Left lung (tissue), 10 donors: ENCODE data around the gene IGSF11. TPM values are rescaled to one million over a fixed set of nuclear protein-coding genes. Genes with fewer than 3 reads are reported as not detected.

ENCODE experiments used
- ATAC-seq: fragments of 200-7000 bp; cut with Tn5 transposase; one replicate; pipeline ENCODE4 v1.9.1; 2020; ENCODE audit warnings: moderate library complexity
- DNase-seq, 4 donors: peaks; one replicate each; pipeline ENCODE4 v3.0.0-alpha.2; 2013 to 2020
- H3K27ac ChIP-seq, 2 donors: fragments of 200-600 bp; sonication (generic) in 1 of 2; one replicate each; pipeline versions ENCODE4 v1.5.0 to v1.8.0; 2020 to 2021
- H3K27me3 ChIP-seq, 2 donors: fragments of 200-600 bp; sonication (generic) in 1 of 2; one replicate each; pipeline versions ENCODE4 v1.5.0 to v1.8.0; 2020 to 2021
- H3K36me3 ChIP-seq, 2 donors: fragments of 200-600 bp; sonication (generic) in 1 of 2; one replicate each; pipeline versions ENCODE4 v1.5.0 to v1.8.0; 2020 to 2021
- H3K4me1 ChIP-seq, 2 donors: fragments of 200-600 bp; one replicate each; pipeline ENCODE4 v1.8.0; 2021
- H3K4me3 ChIP-seq, 2 donors: fragments of 200-600 bp; sonication (generic) in 1 of 2; one replicate each; pipeline versions ENCODE4 v1.5.0 to v1.8.0; 2020 to 2021; ENCODE audit warnings: mild to moderate bottlenecking in 1 of 2
- H3K9me3 ChIP-seq, 2 donors: fragments of 200-600 bp; sonication (generic) in 1 of 2; one replicate each; pipeline versions ENCODE4 v1.5.0 to v1.8.0; 2020 to 2021
- intact Hi-C, 2 donors: fragments of 100-400 bp; cut with DNase I; formaldehyde crosslinking; loops; one replicate each; pipeline versions ENCODE4 v1.11.2 to v1.14.2; 2022
- polyA plus RNA-seq, 6 donors: library from polyadenylated mRNA; unstranded; fragments of 120-200 nt; gene quantifications; one replicate each; pipeline ENCODE4 v1.2.1, GENCODE V29; 2013; ENCODE audit not compliant: insufficient read length in 6 of 6
- total RNA-seq, 2 donors: library from RNA; stranded (reverse); fragmentation: NEBNext Ultra II Directional; extraction: Animal tissue kit (Norgen Biotek cat#: 25700); gene quantifications; one replicate each; pipeline ENCODE4 v1.2.1, GENCODE V29; 2021
- TF ChIP-seq, protein P1 (sequence below), 2 donors: fragments of 200-600 bp; sonication (generic) in 1 of 2; IDR thresholded peaks; one replicate each; pipeline versions ENCODE4 v1.5.0 to v1.8.0; 2021; ENCODE audit warnings: antibody characterized with exemption in 2 of 2
- donor health status: DM: no; HTN: yes; CAD: no.
- donor health status: DM: no; HTN: no; CAD: no.

Gene IGSF11
- total and polyA plus RNA-seq, 8 donors: 0.06 to 1.3 (median 0.60) TPM

DNA sequence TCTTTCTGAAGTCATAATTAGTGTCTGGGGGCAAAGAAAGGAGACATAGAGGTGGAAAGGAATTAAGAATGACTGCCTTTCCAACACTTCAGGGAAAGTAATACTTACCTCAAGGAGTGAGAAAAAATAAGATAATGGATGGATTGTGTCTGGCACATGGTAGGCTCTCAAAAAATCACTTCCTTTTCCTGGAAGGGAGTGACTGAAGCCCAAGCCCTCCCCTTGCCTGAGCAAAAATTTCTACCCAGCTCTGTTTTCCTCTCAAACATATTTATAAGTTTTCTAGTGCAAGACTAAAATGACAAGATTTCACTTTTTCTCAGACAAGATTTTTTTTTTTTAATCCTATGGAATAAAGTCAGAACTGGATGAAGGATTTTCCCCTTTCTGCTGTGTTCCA, 145.0 kb downstream of the IGSF11 start:
- ATAC-seq: no peak
- no peak overlapping the region for H3K27ac ChIP-seq
- peaks cover 0 to 19% of the 10 kb centered on the region in 2 donors for H3K27me3 ChIP-seq
- no peak overlapping the region for H3K4me3 ChIP-seq
- TF ChIP-seq, protein P1, sequence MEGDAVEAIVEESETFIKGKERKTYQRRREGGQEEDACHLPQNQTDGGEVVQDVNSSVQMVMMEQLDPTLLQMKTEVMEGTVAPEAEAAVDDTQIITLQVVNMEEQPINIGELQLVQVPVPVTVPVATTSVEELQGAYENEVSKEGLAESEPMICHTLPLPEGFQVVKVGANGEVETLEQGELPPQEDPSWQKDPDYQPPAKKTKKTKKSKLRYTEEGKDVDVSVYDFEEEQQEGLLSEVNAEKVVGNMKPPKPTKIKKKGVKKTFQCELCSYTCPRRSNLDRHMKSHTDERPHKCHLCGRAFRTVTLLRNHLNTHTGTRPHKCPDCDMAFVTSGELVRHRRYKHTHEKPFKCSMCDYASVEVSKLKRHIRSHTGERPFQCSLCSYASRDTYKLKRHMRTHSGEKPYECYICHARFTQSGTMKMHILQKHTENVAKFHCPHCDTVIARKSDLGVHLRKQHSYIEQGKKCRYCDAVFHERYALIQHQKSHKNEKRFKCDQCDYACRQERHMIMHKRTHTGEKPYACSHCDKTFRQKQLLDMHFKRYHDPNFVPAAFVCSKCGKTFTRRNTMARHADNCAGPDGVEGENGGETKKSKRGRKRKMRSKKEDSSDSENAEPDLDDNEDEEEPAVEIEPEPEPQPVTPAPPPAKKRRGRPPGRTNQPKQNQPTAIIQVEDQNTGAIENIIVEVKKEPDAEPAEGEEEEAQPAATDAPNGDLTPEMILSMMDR (IDR thresholded peaks at IDR 0.05): no peak
- intact Hi-C loops: loop anchor here in 1 of 2 donors (10.0 kb wide), 2 partner anchors 145 to 805 kb away; partner anchors contain the start of gene IGSF11
- H3K36me3 ChIP-seq: no peaks in the 10 kb centered on the region
- H3K9me3 ChIP-seq: no peaks in the 10 kb centered on the region
- DNase-seq: no peak
- H3K4me1 ChIP-seq: no peaks in the 10 kb centered on the region

DNA sequence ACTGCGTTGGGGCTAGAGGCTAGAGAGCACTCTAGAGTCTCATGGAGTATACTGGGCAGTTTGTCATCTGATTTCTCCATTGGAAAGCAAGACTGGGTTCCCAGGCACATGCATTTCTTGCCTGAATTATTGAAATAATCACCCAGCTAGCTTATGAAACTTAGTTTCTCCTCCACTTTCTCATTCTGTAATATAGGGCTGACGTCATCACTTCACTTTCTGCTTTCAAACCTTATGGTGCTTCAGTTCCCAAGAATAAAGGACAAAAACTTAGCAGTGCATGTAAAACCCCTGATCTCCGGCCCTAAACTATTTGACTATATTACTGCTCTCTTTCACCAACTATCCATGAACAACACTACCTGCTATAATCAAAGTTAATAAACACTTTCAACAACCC, 147.9 kb downstream of the IGSF11 start:
- intact Hi-C loops: loop anchor here in 1 of 2 donors (10.0 kb wide), 2 partner anchors 148 to 808 kb away; partner anchors contain the start of gene IGSF11
- no peaks in the 10 kb centered on the region for H3K36me3 ChIP-seq
- ATAC-seq (no peak), DNase-seq (no peak)
- TF ChIP-seq, protein P1 (IDR thresholded peaks at IDR 0.05): no peak
- H3K4me1 ChIP-seq: no peaks in the 10 kb centered on the region
- H3K27ac ChIP-seq: no peak overlapping the region
- H3K4me3 ChIP-seq: no peak overlapping the region
- peaks cover 0 to 17% of the 10 kb centered on the region in 2 donors for H3K27me3 ChIP-seq
- no peaks in the 10 kb centered on the region for H3K9me3 ChIP-seq

DNA sequence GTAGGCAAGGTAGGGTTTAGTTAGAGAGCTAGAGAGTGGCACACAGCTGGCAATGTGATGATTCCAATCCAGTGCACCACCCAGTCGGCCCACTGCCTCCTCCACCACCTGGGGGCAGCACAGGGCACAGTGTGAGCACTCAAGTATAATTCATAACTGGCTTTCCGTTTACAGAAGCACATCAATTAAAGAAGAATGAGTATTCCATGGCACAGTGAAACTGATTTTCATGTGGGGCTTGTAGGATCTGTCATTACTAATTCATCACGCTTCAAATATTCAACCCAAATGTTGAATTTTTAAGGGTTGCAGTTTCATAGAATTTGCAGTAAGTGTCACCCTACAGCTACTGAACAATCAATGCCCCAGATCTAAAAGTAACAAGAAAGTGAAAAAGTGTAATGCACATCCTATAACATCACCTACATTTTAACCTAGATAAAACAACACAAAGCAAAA, 149.9 kb downstream of the IGSF11 start:
- no peaks in the 10 kb centered on the region for H3K36me3 ChIP-seq
- H3K4me1 ChIP-seq: no peaks in the 10 kb centered on the region
- H3K27me3 ChIP-seq: peaks cover 0 to 30% of the 10 kb centered on the region in 2 donors
- no peaks in the 10 kb centered on the region for H3K9me3 ChIP-seq
- DNase-seq: peak; percentile 41 to 87 (median 61)
- TF ChIP-seq, protein P1 (IDR thresholded peaks at IDR 0.05): peak; percentile 70 to 80
- intact Hi-C loops: loop anchor here in 1 of 2 donors (5.0 to 10.0 kb wide), 3 partner anchors 150 to 810 kb away; partner anchors contain the start of gene IGSF11
- peak; percentile 95 for ATAC-seq
- H3K4me3 ChIP-seq: no peak overlapping the region
- no peak overlapping the region for H3K27ac ChIP-seq

DNA sequence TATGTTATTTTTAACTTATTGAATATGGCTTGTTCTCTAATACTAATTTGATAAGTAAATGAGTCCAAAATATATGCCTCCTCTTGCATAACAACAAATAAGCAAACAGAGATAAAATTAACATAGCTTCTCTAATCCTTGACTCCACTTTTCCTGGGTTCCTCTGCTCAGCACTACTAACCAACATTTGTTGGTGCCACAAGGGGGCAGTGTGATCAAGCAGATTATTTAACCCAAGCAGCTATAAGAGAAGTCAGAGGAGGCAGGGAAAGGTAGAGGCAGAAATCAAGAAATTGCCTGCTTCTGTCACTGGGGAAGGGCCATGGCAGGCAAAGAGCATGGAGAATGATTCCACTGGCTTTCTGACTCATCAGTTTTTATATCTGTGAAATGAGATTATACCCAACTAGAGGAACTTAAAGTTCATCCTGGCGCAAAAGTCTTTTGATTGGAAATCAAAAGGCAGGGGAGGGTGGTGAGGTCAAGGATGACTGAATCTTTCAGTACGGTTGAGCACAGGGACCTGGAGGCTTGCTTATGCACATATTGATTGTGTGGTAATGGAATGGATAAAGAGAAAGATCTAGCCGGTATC, 152.2 kb downstream of the IGSF11 start:
- H3K27me3 ChIP-seq: peaks cover 0 to 16% of the 10 kb centered on the region in 2 donors
- no peak overlapping the region for H3K4me3 ChIP-seq
- intact Hi-C loops: loop anchor here in 1 of 2 donors (5.0 to 10.0 kb wide), 3 partner anchors 152 to 812 kb away; partner anchors contain the start of gene IGSF11
- DNase-seq (peak in 3 of 4 donors; percentile 39 to 77 (median 40)), ATAC-seq (peak; percentile 86)
- no peaks in the 10 kb centered on the region for H3K36me3 ChIP-seq
- no peaks in the 10 kb centered on the region for H3K9me3 ChIP-seq
- H3K4me1 ChIP-seq: no peaks in the 10 kb centered on the region
- TF ChIP-seq, protein P1 (IDR thresholded peaks at IDR 0.05): peak; percentile 72 to 75
- H3K27ac ChIP-seq: no peak overlapping the region

DNA sequence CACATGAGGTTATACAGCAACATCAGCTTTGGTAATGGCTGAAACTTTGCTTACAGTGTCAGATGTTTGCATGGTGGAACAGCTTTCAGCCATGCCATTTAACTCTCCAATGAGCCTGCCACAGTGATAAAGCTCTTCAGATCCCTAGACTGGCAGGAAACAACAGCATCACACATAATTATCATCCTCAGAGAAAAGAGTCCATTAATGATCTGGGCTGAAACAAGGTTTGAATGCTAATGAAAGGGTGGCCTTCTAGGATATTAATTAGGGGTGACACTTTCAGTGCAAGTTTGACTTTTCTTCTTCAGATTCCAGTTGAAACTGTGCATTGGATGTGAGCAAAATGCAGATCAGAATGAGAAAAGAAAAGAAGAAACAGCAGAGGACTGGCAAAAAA, 166.6 kb downstream of the IGSF11 start:
- TF ChIP-seq, protein P1 (IDR thresholded peaks at IDR 0.05): no peak
- DNase-seq: no peak
- H3K27me3 ChIP-seq: no peaks in the 10 kb centered on the region
- H3K9me3 ChIP-seq: peaks cover 0 to 14% of the 10 kb centered on the region in 2 donors
- no peak overlapping the region for H3K4me3 ChIP-seq
- no peak for ATAC-seq
- intact Hi-C loops: no loop called here
- H3K36me3 ChIP-seq: no peaks in the 10 kb centered on the region
- H3K4me1 ChIP-seq: no peaks in the 10 kb centered on the region
- H3K27ac ChIP-seq: no peak overlapping the region
